Keratinocyte (primary cell): ENCODE data around the gene ADAMTS10. TPM values are rescaled to one million over a fixed set of nuclear protein-coding genes. Genes with fewer than 3 reads are reported as not detected.

Source experiments
- DNase-seq: peaks from one replicate; pipeline ENCODE4 v3.0.0-alpha.2; 2011; ENCODE audit warnings: low read depth, missing footprints, low spot score
- FAIRE-seq: peaks from 2 replicates; lab custom pipeline; 2011; peaks lifted over from hg19 to GRCh38; lab: Jason Lieb, UNC
- H2AFZ ChIP-seq: 2 replicates; pipeline ENCODE4 v1.6.0; 2012; ENCODE audit warnings: low read length, control low read depth, inconsistent platforms; ENCODE audit not compliant: control insufficient read depth
- H3K27ac ChIP-seq: 2 replicates; pipeline ENCODE4 v1.5.1; 2011; ENCODE audit warnings: low read length; ENCODE audit not compliant: control insufficient read depth, insufficient read depth
- H3K27me3 ChIP-seq: 3 replicates; pipeline ENCODE4 v1.6.0; 2011; ENCODE audit warnings: low read length; ENCODE audit not compliant: control insufficient read depth, insufficient read depth; ENCODE audit errors: extremely low read depth
- H3K36me3 ChIP-seq, 2 experiments: 2 replicates in 1 of 2; 3 replicates in 1 of 2; pipeline ENCODE4 v1.5.1; 2011; ENCODE audit warnings: low read length in 2 of 2, mild to moderate bottlenecking in 1 of 2; ENCODE audit not compliant: control insufficient read depth in 2 of 2, insufficient read depth in 2 of 2; ENCODE audit errors: extremely low read depth in 1 of 2
- H3K4me1 ChIP-seq: 3 replicates; pipeline ENCODE4 v1.5.1; 2011; ENCODE audit warnings: low read length; ENCODE audit not compliant: control insufficient read depth, insufficient read depth; ENCODE audit errors: extremely low read depth
- H3K4me2 ChIP-seq: 3 replicates; pipeline ENCODE4 v1.6.0; 2011; ENCODE audit warnings: low read depth, low read length; ENCODE audit not compliant: control insufficient read depth, insufficient read depth; ENCODE audit errors: extremely low read depth
- H3K4me3 ChIP-seq, 3 experiments: fragments of 200-600 bp in 1 of 3; sonication (generic) in 1 of 3; 2 replicates in 2 of 3; 3 replicates in 1 of 3; pipeline ENCODE4 v1.5.1; 2011 to 2016; ENCODE audit warnings: low read length in 3 of 3, mild to moderate bottlenecking in 3 of 3, control low read depth in 2 of 3, inconsistent platforms in 1 of 3, low read depth in 1 of 3, mixed read lengths in 1 of 3, mixed run types in 1 of 3, moderate library complexity in 1 of 3; ENCODE audit not compliant: control insufficient read depth in 2 of 3, insufficient read depth in 2 of 3; ENCODE audit errors: extremely low read depth in 1 of 3
- H3K79me2 ChIP-seq: 2 replicates; pipeline ENCODE4 v1.6.0; 2012; ENCODE audit warnings: low read length; ENCODE audit not compliant: control insufficient read depth, insufficient read depth
- H3K9ac ChIP-seq: 3 replicates; pipeline ENCODE4 v1.6.0; 2011; ENCODE audit warnings: low read length; ENCODE audit not compliant: control insufficient read depth, insufficient read depth; ENCODE audit errors: extremely low read depth
- H3K9me1 ChIP-seq: 3 replicates; pipeline ENCODE4 v1.6.0; 2011; ENCODE audit warnings: low read length; ENCODE audit not compliant: control insufficient read depth, insufficient read depth; ENCODE audit errors: extremely low read depth
- H3K9me3 ChIP-seq: 2 replicates; pipeline ENCODE4 v1.5.1; 2012; ENCODE audit warnings: low read depth, low read length; ENCODE audit not compliant: control insufficient read depth
- H4K20me1 ChIP-seq: 3 replicates; pipeline ENCODE4 v1.6.0; 2011; ENCODE audit warnings: low read length; ENCODE audit not compliant: control insufficient read depth, insufficient read depth; ENCODE audit errors: extremely low read depth
- CTCF ChIP-seq, 3 experiments: IDR thresholded peaks in 1 of 3; conservative IDR thresholded peaks in 1 of 3; optimal IDR thresholded peaks in 1 of 3; 2 replicates in 2 of 3; 3 replicates in 1 of 3; pipeline versions ENCODE3 to v1.5.1; 2011; ENCODE audit warnings: low read length in 3 of 3, mild to moderate bottlenecking in 3 of 3, moderate library complexity in 2 of 3, control low read depth in 1 of 3, inconsistent platforms in 1 of 3; ENCODE audit not compliant: insufficient read depth in 2 of 3; ENCODE audit errors: extremely low read depth in 1 of 3
- EZH2 ChIP-seq: IDR thresholded peaks from one replicate; pipeline ENCODE4 v1.6.1; 2012; ENCODE audit warnings: inconsistent platforms, mild to moderate bottlenecking, low read length, moderate library complexity
- dilution Hi-C: fragments of 300-500 bp; cut with MboI; formaldehyde crosslinking; loops from one replicate; pipeline ENCODE4 v1.7.0; 2020; ENCODE audit warnings: low sequenced_read_pairs; ENCODE audit not compliant: extremely low pct_ligation_motif_present
- polyA plus RNA-seq, 5 experiments: library from polyadenylated mRNA; depleted of rRNA in 3 of 5; stranded (reverse) in 3 of 5; stranded (forward) in 1 of 5; unstranded in 1 of 5; fragments of >200 nt; gene quantifications; 1 replicate in 1 of 5; 2 replicates in 3 of 5; 3 replicates in 1 of 5; pipeline versions ENCODE4 v1.2.1 to v1.2.3, GENCODE V29; 2011 to 2012; ENCODE audit warnings: missing spikeins in 2 of 5, low read depth in 1 of 5, low replicate concordance in 1 of 5

The ADAMTS10 gene
- polyA plus RNA-seq, 1 donor (not counting 4 experiments of a cell fraction or from before 2014, with no cell fraction given) = not detected

- TF ChIP-seq EZH2 (no peak), CTCF (optimal IDR thresholded peaks at IDR 0.05 in 1 of 3, IDR thresholded peaks at IDR 0.05 in 1 of 3, conservative IDR thresholded peaks at IDR 0.05 in 1 of 3; ENCODE audit: extremely low read depth in 1 of 3, insufficient read depth in 2 of 3, low read length in 3 of 3) (no peak)
- H3K9ac ChIP-seq = no peak overlapping the region
- peaks cover 19% of the 10 kb centered on the region for H3K27me3 ChIP-seq
- H3K9me1 ChIP-seq = no peaks in the 10 kb centered on the region
- H3K36me3 ChIP-seq = no peaks in the 10 kb centered on the region
- H3K9me3 ChIP-seq = no peaks in the 10 kb centered on the region
- H4K20me1 ChIP-seq = no peaks in the 10 kb centered on the region
- no peak overlapping the region for H3K4me3 ChIP-seq
- no peaks in the 10 kb centered on the region for H3K4me1 ChIP-seq
- H3K4me2 ChIP-seq = no peak overlapping the region
- H3K27ac ChIP-seq = no peak overlapping the region
- H3K79me2 ChIP-seq = no peaks in the 10 kb centered on the region
- dilution Hi-C loops = no loop called here
- no peak overlapping the region for H2AFZ ChIP-seq
- no peak for FAIRE-seq
- DNase-seq = no peak
Observed at GRCh38 chr19:8608941-8609278, 1.6 kb downstream of the ADAMTS10 start.

GRCh38 chr19:8607386-8607785 lies 3.1 kb downstream of the ADAMTS10 start:
- dilution Hi-C loops = no loop called here

More at GRCh38 chr19:8607386-8607785, 3.1 kb downstream of the ADAMTS10 start:
- Histone ChIP-seq H3K36me3 (no peaks in the 10 kb centered on the region), H3K9me3 (no peaks in the 10 kb centered on the region), H3K4me3 (no peak overlapping the region), H3K27ac (no peak overlapping the region), H4K20me1 (no peaks in the 10 kb centered on the region), H3K9ac (no peak overlapping the region), H3K4me1 (no peaks in the 10 kb centered on the region), H3K9me1 (no peaks in the 10 kb centered on the region), H3K27me3 (peaks cover 19% of the 10 kb centered on the region), H3K79me2 (no peaks in the 10 kb centered on the region), H3K4me2 (no peak overlapping the region), H2AFZ (no peak overlapping the region)
- TF ChIP-seq CTCF (optimal IDR thresholded peaks at IDR 0.05 in 1 of 3, IDR thresholded peaks at IDR 0.05 in 1 of 3, conservative IDR thresholded peaks at IDR 0.05 in 1 of 3; ENCODE audit: extremely low read depth in 1 of 3, insufficient read depth in 2 of 3, low read length in 3 of 3) (no peak), EZH2 (no peak)
- DNase-seq (no peak), FAIRE-seq (no peak)
